ENCODE measurements around the gene ABO. TPM values are rescaled to one million over a fixed set of nuclear protein-coding genes. Genes with fewer than 3 reads are reported as not detected.
"Not testable (repeated sequence)": the region's sequence is repeated elsewhere in the genome, so short reads cannot be mapped to it uniquely, and the experiment has no call there.

ABO gene
- total and polyA plus RNA-seq, 10 of the 15 experiments (the other 5 are each of a cell fraction or from before 2014, with no cell fraction given), result 0.10 TPM; not detected in 9

GRCh38 chr9:133210202-133210532 is 64.8 kb downstream of the ABO start:
- RAD21 ChIA-PET (ENCODE audit: unreplicated experiment), result no interaction called here
- POLR2A ChIA-PET, result no interaction called here

GRCh38 chr9:133209327-133210201 is 65.4 kb downstream of the ABO start:
- 54% methylated on average over 29 of the region's 29 CpGs for WGBS (ENCODE audit: insufficient coverage, insufficient replicate concordance, low lambda C conversion rate, missing lambda C conversion rate)
- RAD21 ChIA-PET (ENCODE audit: unreplicated experiment); H3K4me2 ChIP-seq (ENCODE audit: control insufficient read depth, insufficient read depth); BruUV-seq (replicated peaks); H4K20me1 ChIP-seq (ENCODE audit: control insufficient read depth, insufficient read depth); H3K9me3 ChIP-seq (replicated peaks; ENCODE audit: control insufficient read depth, insufficient read depth, low read length); H3K79me2 ChIP-seq (ENCODE audit: control insufficient read depth, insufficient read depth, low read length); SMC1A ChIA-PET (ENCODE audit: uncharacterized antibody, unreplicated experiment); H2AFZ ChIP-seq (ENCODE audit: control insufficient read depth, low read depth, low read length); H3K4me1 ChIP-seq (ENCODE audit: control insufficient read depth, insufficient read depth, low read length); H3K4me3 ChIP-seq; ATAC-seq; H3K27ac ChIP-seq (ENCODE audit: control insufficient read depth, insufficient read depth); CTCF ChIA-PET; H3K9ac ChIP-seq (ENCODE audit: control insufficient read depth, insufficient read depth, low read length); FAIRE-seq; H3K27me3 ChIP-seq (replicated peaks in 1 of 2; ENCODE audit: control insufficient read depth in 2 of 2, insufficient read depth in 2 of 2, low read length in 1 of 2); H3K36me3 ChIP-seq (ENCODE audit: control insufficient read depth in 2 of 2, insufficient read depth in 2 of 2, low read length in 1 of 2); POLR2A ChIA-PET; DNase-seq (ENCODE audit: low read depth, low spot score); intact Hi-C loops (cut with micrococcal nuclease; ENCODE audit: unreplicated experiment); in situ Hi-C loops (cut with MboI): not testable (repeated sequence)

More at GRCh38 chr9:133210202-133210532, 64.8 kb downstream of the ABO start:
- no TSS peak for BruUV-seq (replicated peaks)
- in situ Hi-C loops (cut with MboI) (no loop called here), intact Hi-C loops (cut with micrococcal nuclease; ENCODE audit: unreplicated experiment) (no loop called here)
- Histone ChIP-seq H3K79me2 (ENCODE audit: control insufficient read depth, insufficient read depth, low read length) (no peaks in the 10 kb centered on the region), H3K27ac (ENCODE audit: control insufficient read depth, insufficient read depth) (no peak overlapping the region), H2AFZ (ENCODE audit: control insufficient read depth, low read depth, low read length) (no peak overlapping the region), H3K4me2 (ENCODE audit: control insufficient read depth, insufficient read depth) (no peak overlapping the region), H4K20me1 (ENCODE audit: control insufficient read depth, insufficient read depth) (no peaks in the 10 kb centered on the region), H3K4me3 (no peak overlapping the region), H3K36me3 (ENCODE audit: control insufficient read depth in 2 of 2, insufficient read depth in 2 of 2, low read length in 1 of 2) (no peaks in the 10 kb centered on the region), H3K4me1 (ENCODE audit: control insufficient read depth, insufficient read depth, low read length) (no peaks in the 10 kb centered on the region), H3K9ac (ENCODE audit: control insufficient read depth, insufficient read depth, low read length) (no peak overlapping the region), H3K9me3 (replicated peaks; ENCODE audit: control insufficient read depth, insufficient read depth, low read length) (no peaks in the 10 kb centered on the region), H3K27me3 (replicated peaks in 1 of 2; ENCODE audit: control insufficient read depth in 2 of 2, insufficient read depth in 2 of 2, low read length in 1 of 2) (0 out of 4 replicates have a peak, but pooled peaks cover 0 to 3% of the 10 kb centered on the region in 2 experiments)
- CTCF ChIA-PET, result no interaction called here
- ATAC-seq, result no peak
- 22% methylated on average over 7 of the region's 7 CpGs for WGBS (ENCODE audit: insufficient coverage, insufficient replicate concordance, low lambda C conversion rate, missing lambda C conversion rate)
- SMC1A ChIA-PET (ENCODE audit: uncharacterized antibody, unreplicated experiment), result no interaction called here
- DNase-seq (ENCODE audit: low read depth, low spot score), result no peak
- no peak for FAIRE-seq
- TF ChIP-seq BACH1 (IDR thresholded peaks at IDR 0.05; ENCODE audit: borderline replicate concordance), result no peak
- TF ChIP-seq CHD2 (IDR thresholded peaks at IDR 0.05; ENCODE audit: borderline replicate concordance, low read depth, low read length), result no peak
- TF ChIP-seq EP300 (IDR thresholded peaks at IDR 0.05; ENCODE audit: borderline replicate concordance in 1 of 2, control insufficient read depth in 1 of 2, low read depth in 2 of 2, low read length in 2 of 2), result no peak
- no peak for TF ChIP-seq BRCA1 (IDR thresholded peaks at IDR 0.05; ENCODE audit: low read depth, low read length)
- TF ChIP-seq SPI1 (IDR thresholded peaks at IDR 0.05; ENCODE audit: borderline replicate concordance, insufficient read depth, low read depth, low read length), result no peak
- no peak for TF ChIP-seq FOXK2 (IDR thresholded peaks at IDR 0.05)
- no peak for TF ChIP-seq MEF2B (IDR thresholded peaks at IDR 0.05; ENCODE audit: partially characterized antibody, poor library complexity, severe bottlenecking)
- TF ChIP-seq HCFC1 (IDR thresholded peaks at IDR 0.05; ENCODE audit: low read length), result no peak
- no peak for TF ChIP-seq PKNOX1 (IDR thresholded peaks at IDR 0.05)
- no peak for TF ChIP-seq PML (IDR thresholded peaks at IDR 0.05; ENCODE audit: low read length)
- no peak for TF ChIP-seq RFX5 (IDR thresholded peaks at IDR 0.05; ENCODE audit: low read depth, low read length)

All from GM12878 (cell line).